Lung (tissue), 12 donors: Measurements from ENCODE around the gene MKLN1. TPM values are rescaled to one million over a fixed set of nuclear protein-coding genes. Genes with fewer than 3 reads are reported as not detected.

Source experiments
- ATAC-seq: fragments of 200-7000 bp; cut with Tn5 transposase; one replicate; pipeline ENCODE4 v1.9.1; 2020; ENCODE audit warnings: moderate number of reproducible peaks; ENCODE audit not compliant: insufficient read depth, low FRiP score
- DNase-seq, 3 donors: peaks; one replicate each; pipeline ENCODE4 v3.0.0-alpha.2; 2013 to 2017
- H3K27ac ChIP-seq, 2 donors: one replicate each; pipeline ENCODE4 v1.5.1; 2013; ENCODE audit warnings: mild to moderate bottlenecking in 2 of 2, moderate library complexity in 2 of 2, control low read depth in 1 of 2, inconsistent platforms in 1 of 2, low read depth in 1 of 2, low read length in 1 of 2
- H3K27me3 ChIP-seq, 3 donors: one replicate each; pipeline ENCODE4 v1.5.1; 2013; ENCODE audit warnings: low read length in 2 of 3; ENCODE audit not compliant: control insufficient read depth in 3 of 3, insufficient read depth in 3 of 3
- H3K36me3 ChIP-seq, 4 donors: one replicate each; pipeline ENCODE4 v1.5.1; 2013; ENCODE audit warnings: low read length in 4 of 4, mild to moderate bottlenecking in 1 of 4, moderate library complexity in 1 of 4; ENCODE audit not compliant: control insufficient read depth in 4 of 4, insufficient read depth in 4 of 4
- H3K4me1 ChIP-seq, 5 donors: one replicate each; pipeline ENCODE4 v1.5.1; 2013; ENCODE audit warnings: low read length in 5 of 5, mild to moderate bottlenecking in 2 of 5, moderate library complexity in 1 of 5; ENCODE audit not compliant: control insufficient read depth in 5 of 5, insufficient read depth in 5 of 5
- H3K4me3 ChIP-seq: one replicate; pipeline ENCODE4 v1.5.1; 2013; ENCODE audit warnings: mild to moderate bottlenecking, control low read depth, moderate library complexity
- H3K9ac ChIP-seq, 2 donors: one replicate each; pipeline ENCODE4 v1.5.1; 2013; ENCODE audit warnings: low read length in 2 of 2, control low read depth in 1 of 2; ENCODE audit not compliant: insufficient read depth in 1 of 2
- H3K9me3 ChIP-seq, 4 donors: one replicate each; pipeline ENCODE4 v1.5.1; 2013; ENCODE audit warnings: low read length in 3 of 4, mild to moderate bottlenecking in 1 of 4, moderate library complexity in 1 of 4; ENCODE audit not compliant: control insufficient read depth in 4 of 4, insufficient read depth in 3 of 4
- CTCF ChIP-seq: IDR thresholded peaks from 2 replicates; pipeline ENCODE4 v1.5.1; 2012; ENCODE audit warnings: mild to moderate bottlenecking; ENCODE audit errors: control extremely low read depth, extremely low read depth
- WGBS, 2 donors: extraction: QIAGEN DNeasy Blood & Tissue Kit; methylation state at CpG; one replicate each; pipeline ENCODE4 v1.1.7; 2013; 5-methylcytosine and 5-hydroxymethylcytosine counted together
- polyA plus RNA-seq, 2 donors: library from polyadenylated mRNA; stranded (reverse); fragments of 200-250 nt; gene quantifications; one replicate each; pipeline ENCODE4 v1.2.1, GENCODE V29; 2013
- total RNA-seq, 2 donors: library from RNA; depleted of rRNA in 1 of 2; stranded (reverse); fragments of >200 nt in 1 of 2; gene quantifications; one replicate each; pipeline ENCODE4 v1.2.1, GENCODE V29; 2014 to 2021
- donor health status: control.
- donor health status: control.
- donor health status: Bipolar disorder and iron deficiency.
- donor health status: healthy.
- donor health status: DM: yes; HTN: yes; CAD: no.

Gene MKLN1
- total and polyA plus RNA-seq, 4 donors = 11.6 to 135 (median 27.4) TPM

- no peak overlapping the region for H3K4me3 ChIP-seq
- H3K27me3 ChIP-seq = no peaks in the 10 kb centered on the region
- ATAC-seq = no peak
- H3K27ac ChIP-seq = no peak overlapping the region
- no peaks in the 10 kb centered on the region for H3K9me3 ChIP-seq
- whole genome bisulfite sequencing, 2 donors = 92 to 95% methylated on average over 5 of the region's 5 CpGs
- no peak for DNase-seq
- no peak overlapping the region for H3K9ac ChIP-seq
- peaks cover 0 to 2% (median 0%) of the 10 kb centered on the region in 5 donors for H3K4me1 ChIP-seq
- peaks cover 4 to 9% (median 7%) of the 10 kb centered on the region in 4 donors for H3K36me3 ChIP-seq
- no peak for TF ChIP-seq CTCF
These were observed 81.6 kb downstream of the MKLN1 start for GRCh38 chr7:131409129-131409766.

GRCh38 chr7:131412031-131412430 is 84.4 kb downstream of the MKLN1 start:
- no peaks in the 10 kb centered on the region for H3K27me3 ChIP-seq
- H3K9me3 ChIP-seq = no peaks in the 10 kb centered on the region
- H3K27ac ChIP-seq = no peak overlapping the region
- no peak overlapping the region for H3K4me3 ChIP-seq
- no peak for DNase-seq
- H3K4me1 ChIP-seq = peaks cover 0 to 2% (median 0%) of the 10 kb centered on the region in 5 donors
- H3K36me3 ChIP-seq = peaks cover 2 to 20% (median 10%) of the 10 kb centered on the region in 4 donors
- 97 to 100% methylated on average over 3 of the region's 3 CpGs for WGBS, 2 donors
- ATAC-seq = no peak
- TF ChIP-seq CTCF = no peak
- H3K9ac ChIP-seq = no peak overlapping the region

GRCh38 chr7:131413711-131414110 is 86.0 kb downstream of the MKLN1 start:
- DNase-seq = no peak
- WGBS, 2 donors = 97 to 99% methylated on average over 4 of the region's 4 CpGs
- Histone ChIP-seq H3K27ac (no peak overlapping the region), H3K27me3 (no peaks in the 10 kb centered on the region), H3K9ac (no peak overlapping the region), H3K36me3 (peaks cover 2 to 24% (median 10%) of the 10 kb centered on the region in 4 donors), H3K9me3 (no peaks in the 10 kb centered on the region), H3K4me1 (peaks cover 0 to 4% (median 0%) of the 10 kb centered on the region in 5 donors), H3K4me3 (no peak overlapping the region)
- TF ChIP-seq CTCF = no peak
- no peak for ATAC-seq
